ENCODE data around the gene ADAMTS7. TPM values are rescaled to one million over a fixed set of nuclear protein-coding genes. Genes with fewer than 3 reads are reported as not detected.
"Not testable (repeated sequence)": the region's sequence is repeated elsewhere in the genome, so short reads cannot be mapped to it uniquely, and the experiment has no call there.

ADAMTS7 gene
- total RNA-seq, 2 donors from 2014 or later: 0.39 to 1.5 TPM

DNA sequence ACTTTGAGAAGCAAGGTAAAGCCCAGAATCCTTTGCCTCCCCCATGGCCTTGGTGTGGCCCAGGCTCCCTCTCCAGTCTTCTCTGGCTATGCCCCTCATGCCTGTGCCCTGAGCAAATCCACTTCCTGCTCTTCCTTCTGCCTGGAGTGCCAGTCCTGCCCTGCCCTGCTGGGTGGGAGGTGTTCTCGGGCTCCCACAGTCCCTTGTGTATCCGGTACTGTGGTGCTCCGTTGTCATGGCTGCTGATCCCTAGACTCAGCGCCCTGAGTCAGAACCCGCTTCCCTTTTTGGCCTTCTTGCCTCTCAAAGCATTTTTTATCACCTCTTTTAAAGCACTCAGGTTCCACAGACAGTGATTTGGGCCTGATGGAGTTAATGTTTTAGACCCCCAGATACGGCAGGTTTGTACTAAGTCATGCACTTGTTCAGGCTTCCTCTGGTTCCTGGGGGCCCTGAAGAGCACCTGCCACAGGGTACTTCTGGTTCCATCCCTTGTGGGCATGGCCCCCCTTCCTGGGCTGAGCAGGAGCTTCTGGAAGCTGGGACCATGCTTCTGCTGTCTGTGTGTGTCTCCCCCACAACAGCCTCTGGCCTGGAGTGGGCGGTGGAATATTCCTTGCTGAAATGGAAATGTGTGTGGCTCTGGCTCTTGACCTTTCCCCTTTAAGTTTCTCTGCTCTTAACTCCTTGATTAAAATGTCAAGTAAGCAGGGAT, 29.6 kb upstream of the ADAMTS7 start:
- no peak overlapping the region for H3K27ac Mint-ChIP-seq
- no peaks in the 10 kb centered on the region for H3K27me3 Mint-ChIP-seq (ENCODE audit: low read depth)
- no peak for ATAC-seq (replicated peaks in 1 of 2)
- DNase-seq: no peak
- H3K36me3 Mint-ChIP-seq (ENCODE audit: insufficient read depth in 2 of 2): no peaks in the 10 kb centered on the region
- H3K4me3 Mint-ChIP-seq: no peak overlapping the region
- H3K4me1 Mint-ChIP-seq (ENCODE audit: low read depth): no peaks in the 10 kb centered on the region
- H3K9me3 Mint-ChIP-seq: no peaks in the 10 kb centered on the region

DNA sequence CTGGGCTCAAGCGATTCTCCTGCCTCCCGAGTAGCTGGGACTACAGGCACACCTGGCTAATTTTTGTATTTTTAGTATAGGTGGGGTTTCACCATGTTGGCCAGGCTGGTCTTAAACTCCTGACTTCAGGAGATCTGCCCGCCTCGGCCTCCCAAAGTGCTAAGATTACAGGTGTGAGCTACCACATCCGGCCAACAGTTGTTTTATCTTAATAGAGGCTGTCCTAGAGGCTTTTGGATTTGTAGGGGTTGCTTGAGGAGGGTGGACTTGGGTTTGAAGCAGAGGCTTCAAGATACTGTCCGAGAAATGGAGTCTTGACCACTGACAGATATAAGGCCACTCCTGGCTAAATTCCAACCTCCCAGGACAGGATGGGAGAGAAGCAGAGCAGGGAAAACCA, 27.9 kb upstream of the ADAMTS7 start:
- H3K27me3 Mint-ChIP-seq (ENCODE audit: low read depth); H3K36me3 Mint-ChIP-seq (ENCODE audit: insufficient read depth in 2 of 2); H3K9me3 Mint-ChIP-seq; ATAC-seq (replicated peaks in 1 of 2); H3K4me1 Mint-ChIP-seq (ENCODE audit: low read depth); DNase-seq; H3K4me3 Mint-ChIP-seq; H3K27ac Mint-ChIP-seq: not testable (repeated sequence)

GRCh38 chr15:78838489-78838888, 27.2 kb upstream of the ADAMTS7 start:
- no peak for DNase-seq
- H3K36me3 Mint-ChIP-seq (ENCODE audit: insufficient read depth in 2 of 2): no peaks in the 10 kb centered on the region
- no peaks in the 10 kb centered on the region for H3K9me3 Mint-ChIP-seq
- H3K27me3 Mint-ChIP-seq (ENCODE audit: low read depth): peaks cover under 1% of the 10 kb centered on the region
- no peak for ATAC-seq (replicated peaks in 1 of 2)
- no peaks in the 10 kb centered on the region for H3K4me1 Mint-ChIP-seq (ENCODE audit: low read depth)
- H3K27ac Mint-ChIP-seq: no peak overlapping the region
- no peak overlapping the region for H3K4me3 Mint-ChIP-seq

GRCh38 chr15:78837543-78837942, 26.3 kb upstream of the ADAMTS7 start:
- Mint-ChIP-seq H3K36me3 (ENCODE audit: insufficient read depth in 2 of 2) (no peaks in the 10 kb centered on the region), H3K27ac (no peak overlapping the region), H3K27me3 (ENCODE audit: low read depth) (peaks cover 10% of the 10 kb centered on the region), H3K4me3 (no peak overlapping the region), H3K4me1 (ENCODE audit: low read depth) (no peaks in the 10 kb centered on the region), H3K9me3 (no peaks in the 10 kb centered on the region)
- no peak for DNase-seq
- no peak for ATAC-seq (replicated peaks in 1 of 2)

GRCh38 chr15:78837131-78837530, 25.9 kb upstream of the ADAMTS7 start:
- Mint-ChIP-seq H3K27ac (no peak overlapping the region), H3K27me3 (ENCODE audit: low read depth) (peaks cover 14% of the 10 kb centered on the region), H3K4me3 (no peak overlapping the region), H3K9me3 (no peaks in the 10 kb centered on the region), H3K4me1 (ENCODE audit: low read depth) (no peaks in the 10 kb centered on the region), H3K36me3 (ENCODE audit: insufficient read depth in 2 of 2) (no peaks in the 10 kb centered on the region)
- DNase-seq (no peak), ATAC-seq (replicated peaks in 1 of 2) (no peak)

DNA sequence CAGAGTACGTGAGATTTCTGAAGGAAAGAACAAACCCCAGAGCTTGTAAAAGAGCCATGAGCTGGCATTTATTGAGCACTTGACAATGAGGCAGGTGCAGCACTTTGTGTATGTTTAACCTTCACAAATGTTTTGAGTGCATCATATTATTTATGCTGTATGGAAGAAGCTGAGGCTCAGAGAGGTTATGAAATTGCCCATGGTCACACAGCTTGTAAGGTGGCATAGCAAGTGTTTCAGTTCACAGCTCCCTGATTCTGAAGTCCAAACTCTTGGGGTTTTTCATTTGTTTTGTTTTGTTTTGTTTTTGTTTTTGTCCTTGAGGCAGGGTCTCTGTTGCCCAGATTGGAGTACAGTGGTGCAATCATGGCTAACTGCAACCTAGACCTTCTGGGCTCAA, 25.1 kb upstream of the ADAMTS7 start:
- Mint-ChIP-seq H3K4me3 (no peak overlapping the region), H3K27me3 (ENCODE audit: low read depth) (peaks cover 22% of the 10 kb centered on the region), H3K9me3 (no peaks in the 10 kb centered on the region), H3K27ac (no peak overlapping the region), H3K4me1 (ENCODE audit: low read depth) (peaks cover 4% of the 10 kb centered on the region), H3K36me3 (ENCODE audit: insufficient read depth in 2 of 2) (no peaks in the 10 kb centered on the region)
- ATAC-seq (replicated peaks in 1 of 2): no peak
- no peak for DNase-seq

- peak overlapping the region; percentile 62 to 77 for H3K4me3 Mint-ChIP-seq
These were observed 20.3 kb upstream of the ADAMTS7 start for GRCh38 chr15:78831229-78832207.

DNA sequence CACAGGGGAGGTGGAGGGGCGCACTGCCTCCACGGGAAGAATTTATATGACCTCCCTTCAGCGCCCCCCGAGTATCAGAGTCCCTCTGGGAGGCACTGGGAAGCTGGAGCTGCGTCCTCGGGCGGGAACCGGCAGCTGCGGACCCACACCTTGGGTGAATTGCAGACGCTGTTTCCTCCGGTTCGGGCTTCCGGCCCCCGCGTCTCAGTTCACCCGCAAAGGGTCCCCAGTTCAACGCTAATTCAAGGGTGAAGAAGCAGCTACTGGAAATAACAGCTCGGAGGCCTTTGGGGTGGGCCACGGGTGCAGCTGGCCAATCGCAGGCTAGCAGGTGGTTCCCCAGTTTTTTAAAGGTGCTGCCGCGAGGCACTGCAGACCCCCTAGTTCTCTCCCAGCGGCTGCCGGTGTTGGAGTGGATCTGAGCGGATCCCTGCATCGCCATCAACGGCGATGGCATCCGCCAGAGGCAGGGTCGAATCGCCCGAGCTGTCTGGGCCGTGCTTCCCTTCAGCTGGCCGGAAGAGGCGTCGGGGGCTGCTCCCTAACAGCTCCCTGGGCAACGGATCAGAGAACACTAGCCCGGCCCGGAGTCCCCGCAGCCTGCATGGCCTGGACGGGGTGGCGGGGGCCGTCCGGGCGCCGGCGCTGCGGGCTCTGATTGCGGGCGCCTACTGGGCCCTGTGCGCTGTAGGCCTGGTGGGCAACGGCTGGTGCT, 19.4 kb upstream of the ADAMTS7 start:
- ATAC-seq (replicated peaks in 1 of 2): peak; percentile 57 to 64
- DNase-seq: peak in 1 of 2 donors; percentile 9
- H3K9me3 Mint-ChIP-seq: no peaks in the 10 kb centered on the region
- peaks cover 12% of the 10 kb centered on the region for H3K4me1 Mint-ChIP-seq (ENCODE audit: low read depth)
- peak overlapping the region; percentile 62 to 77 for H3K4me3 Mint-ChIP-seq
- no peak overlapping the region for H3K27ac Mint-ChIP-seq
- peaks cover 22% of the 10 kb centered on the region for H3K27me3 Mint-ChIP-seq (ENCODE audit: low read depth)
- no peaks in the 10 kb centered on the region for H3K36me3 Mint-ChIP-seq (ENCODE audit: insufficient read depth in 2 of 2)

More at GRCh38 chr15:78831229-78832207, 20.3 kb upstream of the ADAMTS7 start:
- Mint-ChIP-seq H3K27me3 (ENCODE audit: low read depth) (peaks cover 22% of the 10 kb centered on the region), H3K9me3 (no peaks in the 10 kb centered on the region), H3K36me3 (ENCODE audit: insufficient read depth in 2 of 2) (no peaks in the 10 kb centered on the region), H3K27ac (no peak overlapping the region), H3K4me1 (ENCODE audit: low read depth) (peaks cover 12% of the 10 kb centered on the region)
- ATAC-seq (replicated peaks in 1 of 2): peak; percentile 22 to 32
- no peak for DNase-seq

DNA sequence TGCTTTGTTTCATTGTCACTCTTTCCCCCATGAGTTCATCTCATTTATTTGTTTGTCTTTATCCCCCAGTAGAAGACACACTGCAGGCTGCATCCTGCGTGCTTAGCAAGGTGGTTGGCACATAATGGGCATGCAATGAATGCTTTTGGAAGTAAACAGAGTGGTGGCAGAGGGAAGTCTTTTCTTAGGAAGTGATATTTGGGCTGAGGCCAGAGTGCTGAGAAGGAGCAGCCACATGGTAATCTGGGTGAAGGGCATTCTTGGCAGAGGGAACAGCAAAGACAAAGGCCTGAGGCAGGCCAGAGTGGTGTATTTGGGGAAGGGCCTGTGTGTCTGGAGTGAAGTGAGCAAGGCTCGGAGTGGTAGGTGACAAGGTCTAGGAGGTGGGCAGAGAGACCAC, 17.7 kb upstream of the ADAMTS7 start:
- H3K9me3 Mint-ChIP-seq: no peaks in the 10 kb centered on the region
- DNase-seq (no peak), ATAC-seq (replicated peaks in 1 of 2) (no peak)
- H3K27me3 Mint-ChIP-seq (ENCODE audit: low read depth): peaks cover 22% of the 10 kb centered on the region
- no peak overlapping the region for H3K4me3 Mint-ChIP-seq
- H3K4me1 Mint-ChIP-seq (ENCODE audit: low read depth): peaks cover 12% of the 10 kb centered on the region
- no peaks in the 10 kb centered on the region for H3K36me3 Mint-ChIP-seq (ENCODE audit: insufficient read depth in 2 of 2)
- no peak overlapping the region for H3K27ac Mint-ChIP-seq

DNA sequence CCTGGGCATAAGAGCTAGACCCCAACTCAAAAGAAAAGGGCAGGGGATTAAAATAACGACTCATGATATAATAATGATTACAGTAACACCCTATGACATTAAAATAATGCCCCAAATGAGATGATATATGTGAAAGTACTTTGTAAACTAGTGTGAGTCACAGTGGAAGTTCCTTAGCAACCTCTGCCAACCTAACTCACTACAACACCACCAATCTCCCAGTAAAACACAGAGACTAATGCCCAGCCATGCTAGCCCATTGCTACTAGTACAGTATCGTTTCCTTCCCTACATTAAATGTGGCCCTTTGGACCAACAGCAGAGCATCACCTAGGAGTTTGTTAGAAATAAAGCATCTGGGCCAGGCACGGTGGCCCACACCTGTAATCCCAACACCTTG, 11.2 kb upstream of the ADAMTS7 start:
- no peaks in the 10 kb centered on the region for H3K36me3 Mint-ChIP-seq (ENCODE audit: insufficient read depth in 2 of 2)
- no peaks in the 10 kb centered on the region for H3K4me1 Mint-ChIP-seq (ENCODE audit: low read depth)
- no peak overlapping the region for H3K27ac Mint-ChIP-seq
- ATAC-seq (replicated peaks in 1 of 2) (no peak), DNase-seq (no peak)
- H3K9me3 Mint-ChIP-seq: no peaks in the 10 kb centered on the region
- H3K27me3 Mint-ChIP-seq (ENCODE audit: low read depth): peaks cover 7% of the 10 kb centered on the region
- H3K4me3 Mint-ChIP-seq: no peak overlapping the region

DNA sequence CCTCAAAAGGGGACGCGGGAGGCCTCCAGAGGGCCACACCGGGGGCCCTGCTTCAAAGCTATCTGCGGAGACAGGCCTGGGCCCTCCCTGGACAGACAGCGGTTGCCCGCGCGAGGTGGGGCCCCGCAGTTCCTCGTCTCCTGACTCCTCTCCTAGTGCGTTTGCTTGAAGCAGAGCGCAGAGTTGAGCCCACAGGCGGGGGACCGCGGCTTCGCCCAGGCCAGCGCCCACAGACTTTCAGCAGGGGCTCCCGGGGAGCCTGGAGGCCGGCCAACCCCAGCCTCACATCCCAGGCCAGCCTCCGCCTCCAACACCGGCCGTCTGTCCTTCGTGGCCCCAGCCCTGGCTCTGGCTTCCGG, 540 bp upstream of the ADAMTS7 start:
- Mint-ChIP-seq H3K9me3 (no peaks in the 10 kb centered on the region), H3K4me3 (peak overlapping the region; percentile 63 to 82), H3K36me3 (ENCODE audit: insufficient read depth in 2 of 2) (peaks cover 6 to 9% of the 10 kb centered on the region in 2 donors), H3K4me1 (ENCODE audit: low read depth) (peaks cover 19% of the 10 kb centered on the region), H3K27me3 (ENCODE audit: low read depth) (peaks cover 44% of the 10 kb centered on the region), H3K27ac (no peak overlapping the region)
- ATAC-seq (replicated peaks in 1 of 2) (peak; percentile 38), DNase-seq (no peak)

DNA sequence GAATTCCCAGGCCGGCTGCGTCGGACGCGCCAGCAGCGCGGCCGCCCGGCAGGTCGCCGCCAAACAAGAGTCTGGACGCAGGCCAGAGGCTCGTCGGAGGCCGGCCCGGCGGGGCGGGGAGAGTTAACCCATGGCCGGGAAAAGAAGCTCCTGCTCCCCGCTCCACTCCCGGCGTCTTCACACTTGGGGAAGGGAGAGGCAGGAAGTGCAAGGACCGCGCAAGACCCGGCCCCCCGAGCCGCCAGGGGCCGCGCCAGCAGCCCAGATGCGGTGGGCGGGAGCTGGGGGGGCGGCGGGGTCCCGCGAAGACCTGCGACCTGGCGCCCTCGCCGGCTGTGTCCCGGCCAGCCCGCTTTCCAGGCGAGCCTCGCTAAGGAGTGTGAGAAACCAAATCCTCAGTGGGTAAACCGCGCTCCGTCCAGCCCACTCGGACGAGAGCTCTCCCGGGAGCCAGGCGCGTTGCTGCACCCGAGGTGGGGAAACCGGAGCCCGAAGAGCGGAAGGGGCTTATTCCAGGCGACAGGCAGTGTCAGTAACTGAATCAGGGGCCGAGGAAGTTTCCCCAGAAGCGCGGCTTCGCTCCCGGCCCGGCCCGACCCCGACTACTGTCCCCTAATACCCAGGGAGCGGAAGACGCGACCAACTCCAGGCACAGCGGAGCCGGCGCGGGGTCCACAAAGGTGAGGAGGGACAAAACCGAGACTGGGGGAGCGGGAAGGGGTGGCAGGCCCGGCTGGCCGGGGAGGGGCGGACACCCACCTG, 721 bp downstream of the ADAMTS7 start:
- Mint-ChIP-seq H3K27me3 (ENCODE audit: low read depth) (peaks cover 44% of the 10 kb centered on the region), H3K4me1 (ENCODE audit: low read depth) (peaks cover 19% of the 10 kb centered on the region), H3K4me3 (peak overlapping the region; percentile 79 to 85), H3K36me3 (ENCODE audit: insufficient read depth in 2 of 2) (peaks cover 6 to 9% of the 10 kb centered on the region in 2 donors), H3K9me3 (no peaks in the 10 kb centered on the region), H3K27ac (no peak overlapping the region)
- no peak for DNase-seq
- peak; percentile 22 to 25 for ATAC-seq (replicated peaks in 1 of 2)

Data from activated T-cell treated with anti-CD3 and anti-CD28 coated beads, Interleukin-2, amount 50 U/mL, for 72 hours (primary cell).